Measurements from ENCODE around the gene TMEM88.

GRCh38 chr17:7878234-7878633 is 23.4 kb downstream of the TMEM88 start:
- TF ChIP-seq POLR2A (IDR thresholded peaks at IDR 0.05; ENCODE audit: low read depth, low read length) (no peak), MAX (IDR thresholded peaks at IDR 0.05; ENCODE audit: insufficient read depth, insufficient read length) (no peak), FOS (IDR thresholded peaks at IDR 0.05; ENCODE audit: borderline replicate concordance, insufficient read depth, low read length) (no peak)

All from endothelial cell of umbilical vein (primary cell).